Caco-2 (cell line): ENCODE measurements around the gene UBE2L3. TPM values are rescaled to one million over a fixed set of nuclear protein-coding genes. Genes with fewer than 3 reads are reported as not detected.

Experiments
- BruUV-seq: library from RNA; stranded (reverse); fragments of 400-500 nt; replicated peaks from 2 replicates; lab custom pipeline; 2021; lab: Mats Ljungman, UMichigan
- CTCF ChIA-PET: fragments of 300-600 bp; sonication (Branson Sonifier 250); formaldehyde crosslinking; loops from one replicate; lab custom pipeline; 2022; ENCODE audit warnings: antibody characterized with exemption; lab: Charles Lee
- POLR2A ChIA-PET: fragments of 300-600 bp; sonication (Branson Sonifier 250); formaldehyde crosslinking; loops from one replicate; lab custom pipeline; 2022; ENCODE audit warnings: antibody characterized with exemption; lab: Charles Lee
- DNase-seq, 2 experiments: peaks; one replicate each; pipeline versions ENCODE4 v3.0.0 to v3.0.0-alpha.2; 2020 to 2022
- H3K27me3 ChIP-seq: replicated peaks from 2 replicates; pipeline ENCODE4 v1.6.0; 2011; ENCODE audit warnings: low read length; ENCODE audit not compliant: control insufficient read depth, insufficient read depth
- H3K36me3 ChIP-seq: 2 replicates; pipeline ENCODE4 v1.5.1; 2011; ENCODE audit warnings: low read length; ENCODE audit not compliant: control insufficient read depth, insufficient read depth
- H3K4me1 ChIP-seq: fragments of 250-450 bp; sonication (Bioruptor Pico); 2 replicates; pipeline ENCODE4 v1.5.1; 2020; ENCODE audit warnings: mild to moderate bottlenecking
- H3K4me3 ChIP-seq: 2 replicates; pipeline ENCODE4 v1.5.1; 2011; ENCODE audit warnings: low read depth, mild to moderate bottlenecking, control low read depth, low read length
- H3K9me3 ChIP-seq: fragments of 250-450 bp; sonication (Bioruptor Pico); 2 replicates; pipeline ENCODE4 v1.5.1; 2020; ENCODE audit warnings: mild to moderate bottlenecking, moderate library complexity
- H3K27ac Mint-ChIP-seq: one replicate; pipeline ENCODE4 v1.8.0; 2022; ENCODE audit warnings: mixed read lengths; ENCODE audit not compliant: unreplicated experiment
- H3K27me3 Mint-ChIP-seq: one replicate; pipeline ENCODE4 v1.8.0; 2022; ENCODE audit warnings: mixed read lengths; ENCODE audit not compliant: insufficient read depth, unreplicated experiment
- H3K36me3 Mint-ChIP-seq: one replicate; pipeline ENCODE4 v1.8.0; 2022; ENCODE audit warnings: mild to moderate bottlenecking, mixed read lengths; ENCODE audit not compliant: insufficient read depth, unreplicated experiment
- H3K4me1 Mint-ChIP-seq: one replicate; pipeline ENCODE4 v1.8.0; 2022; ENCODE audit warnings: low read depth, mixed read lengths; ENCODE audit not compliant: unreplicated experiment
- H3K4me3 Mint-ChIP-seq: one replicate; pipeline ENCODE4 v1.8.0; 2022; ENCODE audit warnings: mild to moderate bottlenecking, moderate library complexity, mixed read lengths; ENCODE audit not compliant: unreplicated experiment
- H3K9me3 Mint-ChIP-seq: one replicate; pipeline ENCODE4 v1.8.0; 2022; ENCODE audit warnings: mixed read lengths; ENCODE audit not compliant: unreplicated experiment
- intact Hi-C: fragments of 100-400 bp; cut with micrococcal nuclease; formaldehyde crosslinking; loops from one replicate; pipeline ENCODE4 v1.10.0; 2022; ENCODE audit not compliant: unreplicated experiment
- total RNA-seq: library from RNA; stranded (reverse); gene quantifications from 2 replicates; pipeline ENCODE4 v1.2.3, GENCODE V29; 2022
- TF ChIP-seq, protein P1 (sequence below), 2 experiments: fragments of 200-600 bp in 1 of 2; IDR thresholded peaks; 1 replicate in 1 of 2; 2 replicates in 1 of 2; pipeline versions ENCODE4 v1.5.1 to v1.8.0; 2011 to 2022; ENCODE audit warnings: antibody characterized with exemption in 1 of 2, control low read depth in 1 of 2, inconsistent platforms in 1 of 2, low read depth in 1 of 2, low read length in 1 of 2, mild to moderate bottlenecking in 1 of 2, moderate library complexity in 1 of 2; ENCODE audit not compliant: insufficient read depth in 1 of 2, severe bottlenecking in 1 of 2, unreplicated experiment in 1 of 2

UBE2L3 gene
- total RNA-seq, 1 experiment from 2014 or later: 63.4 TPM

DNA sequence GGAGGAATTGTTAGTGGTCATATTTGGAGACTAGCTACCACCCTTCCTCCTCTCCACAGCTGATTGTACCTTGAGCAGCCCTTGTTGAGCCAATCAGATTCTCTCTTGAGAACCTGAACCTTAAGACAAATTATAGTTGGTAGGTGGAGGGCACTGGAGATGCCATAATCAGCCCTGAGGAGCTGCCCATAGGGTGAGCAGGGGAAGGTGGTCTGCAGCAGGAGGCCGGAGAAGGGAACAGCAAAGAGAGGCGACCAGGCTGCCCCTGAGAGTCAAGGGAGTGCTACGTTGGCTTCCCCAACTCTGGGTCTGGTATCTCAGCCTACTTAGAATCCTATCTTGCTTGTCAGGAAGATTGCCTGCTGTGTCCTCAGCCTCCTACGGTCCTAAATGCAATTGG, 71.8 kb downstream of the UBE2L3 start:
- Histone ChIP-seq H3K27me3 (no peaks in the 10 kb centered on the region), H3K4me1 (peaks cover 29% of the 10 kb centered on the region), H3K9me3 (no peaks in the 10 kb centered on the region), H3K4me3 (no peak overlapping the region), H3K36me3 (no peaks in the 10 kb centered on the region)
- Mint-ChIP-seq H3K9me3 (no peaks in the 10 kb centered on the region), H3K36me3 (peaks cover 24% of the 10 kb centered on the region), H3K4me3 (no peak overlapping the region), H3K27ac (no peak overlapping the region), H3K27me3 (no peaks in the 10 kb centered on the region), H3K4me1 (peaks cover 19% of the 10 kb centered on the region)
- CTCF ChIA-PET: interaction anchor here (2.2 kb wide), 1 partner anchor 10 kb away, joined by 15 read pairs; the partner anchor contains the start of gene YDJC
- DNase-seq: no peak
- TF ChIP-seq, protein P1, sequence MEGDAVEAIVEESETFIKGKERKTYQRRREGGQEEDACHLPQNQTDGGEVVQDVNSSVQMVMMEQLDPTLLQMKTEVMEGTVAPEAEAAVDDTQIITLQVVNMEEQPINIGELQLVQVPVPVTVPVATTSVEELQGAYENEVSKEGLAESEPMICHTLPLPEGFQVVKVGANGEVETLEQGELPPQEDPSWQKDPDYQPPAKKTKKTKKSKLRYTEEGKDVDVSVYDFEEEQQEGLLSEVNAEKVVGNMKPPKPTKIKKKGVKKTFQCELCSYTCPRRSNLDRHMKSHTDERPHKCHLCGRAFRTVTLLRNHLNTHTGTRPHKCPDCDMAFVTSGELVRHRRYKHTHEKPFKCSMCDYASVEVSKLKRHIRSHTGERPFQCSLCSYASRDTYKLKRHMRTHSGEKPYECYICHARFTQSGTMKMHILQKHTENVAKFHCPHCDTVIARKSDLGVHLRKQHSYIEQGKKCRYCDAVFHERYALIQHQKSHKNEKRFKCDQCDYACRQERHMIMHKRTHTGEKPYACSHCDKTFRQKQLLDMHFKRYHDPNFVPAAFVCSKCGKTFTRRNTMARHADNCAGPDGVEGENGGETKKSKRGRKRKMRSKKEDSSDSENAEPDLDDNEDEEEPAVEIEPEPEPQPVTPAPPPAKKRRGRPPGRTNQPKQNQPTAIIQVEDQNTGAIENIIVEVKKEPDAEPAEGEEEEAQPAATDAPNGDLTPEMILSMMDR (IDR thresholded peaks at IDR 0.05; ENCODE audit: insufficient read depth in 1 of 2, low read depth in 1 of 2, low read length in 1 of 2, severe bottlenecking in 1 of 2, unreplicated experiment in 1 of 2): no peak
- intact Hi-C loops: no loop called here
- POLR2A ChIA-PET: interaction anchor here (1.5 kb wide), 1 partner anchor 10 kb away, joined by 5 read pairs; no protein-coding TSS in a partner anchor
- BruUV-seq: no TSS peak

DNA sequence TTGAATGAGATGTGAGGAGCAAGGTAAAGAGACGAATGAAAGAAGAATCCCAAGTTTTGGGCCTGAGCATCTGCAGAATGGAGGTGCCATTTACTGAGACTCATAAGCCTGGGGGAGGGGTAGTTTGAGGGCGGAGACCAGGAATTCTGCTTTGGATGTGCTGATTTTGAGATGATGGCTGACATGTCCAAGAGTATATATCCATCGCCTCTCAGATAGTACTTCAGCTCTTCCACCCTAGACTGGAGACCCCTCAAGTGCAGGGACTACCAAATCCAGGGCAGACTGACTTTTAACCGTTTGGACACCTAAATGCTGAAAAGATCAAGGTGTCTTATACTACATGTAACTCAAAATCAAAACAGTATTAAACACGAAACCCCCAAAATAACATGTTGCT, 73.3 kb downstream of the UBE2L3 start:
- intact Hi-C loops: loop anchor here (1.0 kb wide), 1 partner anchor 11 kb away; the partner anchor contains the start of gene YDJC
- Mint-ChIP-seq H3K4me1 (peaks cover 19% of the 10 kb centered on the region), H3K36me3 (peaks cover 25% of the 10 kb centered on the region), H3K4me3 (peak overlapping the region; percentile 80), H3K9me3 (no peaks in the 10 kb centered on the region), H3K27ac (peak overlapping the region; percentile 85), H3K27me3 (no peaks in the 10 kb centered on the region)
- ChIA-PET CTCF (interaction anchor here (0.7 to 3.3 kb wide), 13 partner anchors 10 to 47 kb away, joined by 3 to 179 read pairs (median 7); partner anchors contain the start of genes CCDC116, PPIL2 and YDJC), POLR2A (interaction anchor here (2.3 to 3.1 kb wide), 3 partner anchors 8 to 11 kb away, joined by 9 to 81 read pairs (median 15); partner anchors contain the start of genes CCDC116 and YDJC)
- H3K4me1 ChIP-seq: peaks cover 29% of the 10 kb centered on the region
- no peaks in the 10 kb centered on the region; the same call in 1 of the 2 replicates for H3K36me3 ChIP-seq
- H3K9me3 ChIP-seq: no peaks in the 10 kb centered on the region
- TF ChIP-seq, protein P1 (IDR thresholded peaks at IDR 0.05; ENCODE audit: insufficient read depth in 1 of 2, low read depth in 1 of 2, low read length in 1 of 2, severe bottlenecking in 1 of 2, unreplicated experiment in 1 of 2): no peak
- no peak overlapping the region for H3K4me3 ChIP-seq
- no peaks in the 10 kb centered on the region for H3K27me3 ChIP-seq
- DNase-seq: no peak
- BruUV-seq: no TSS peak

DNA sequence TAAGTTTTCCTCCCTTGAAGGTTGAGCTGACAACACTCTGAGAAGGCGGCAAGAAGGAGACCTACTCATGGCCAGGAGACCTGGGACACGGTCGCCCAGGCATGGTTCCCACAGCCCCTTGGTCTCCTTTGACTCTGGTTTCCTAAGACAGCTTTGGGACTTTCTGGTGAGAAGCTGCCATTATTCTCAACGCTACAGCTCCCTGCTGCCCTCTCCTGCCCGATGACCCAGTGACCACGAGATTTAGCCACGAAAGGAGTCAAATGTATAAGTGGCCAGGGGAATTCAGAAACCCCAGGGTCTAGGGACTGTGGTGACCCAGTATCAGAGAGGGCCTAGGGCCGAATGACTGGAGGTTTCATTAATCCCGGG, 73.9 kb downstream of the UBE2L3 start:
- Mint-ChIP-seq H3K9me3 (no peaks in the 10 kb centered on the region), H3K4me3 (peak overlapping the region; percentile 80), H3K36me3 (peaks cover 31% of the 10 kb centered on the region), H3K27ac (peak overlapping the region; percentile 85), H3K27me3 (no peaks in the 10 kb centered on the region), H3K4me1 (peaks cover 19% of the 10 kb centered on the region)
- peak; percentile 69 to 71 for DNase-seq
- H3K9me3 ChIP-seq: no peaks in the 10 kb centered on the region
- POLR2A ChIA-PET: interaction anchor here (2.3 to 3.1 kb wide), 3 partner anchors 8 to 12 kb away, joined by 9 to 81 read pairs (median 15); partner anchors contain the start of genes CCDC116 and YDJC
- H3K4me1 ChIP-seq: peaks cover 29% of the 10 kb centered on the region
- no peaks in the 10 kb centered on the region; the same call in 1 of the 2 replicates for H3K36me3 ChIP-seq
- no peaks in the 10 kb centered on the region for H3K27me3 ChIP-seq
- intact Hi-C loops: loop anchor here (1.0 kb wide), 1 partner anchor 11 kb away; the partner anchor contains the start of gene YDJC
- H3K4me3 ChIP-seq: peak overlapping the region; percentile 62
- BruUV-seq: TSS peak; percentile 87
- TF ChIP-seq, protein P1 (IDR thresholded peaks at IDR 0.05; ENCODE audit: insufficient read depth in 1 of 2, low read depth in 1 of 2, low read length in 1 of 2, severe bottlenecking in 1 of 2, unreplicated experiment in 1 of 2): peak; percentile 50 to 74
- CTCF ChIA-PET: interaction anchor here (0.5 to 3.3 kb wide), 14 partner anchors 11 to 48 kb away, joined by 3 to 179 read pairs (median 6); partner anchors contain the start of genes CCDC116, PPIL2 and YDJC
